ENCODE data around the gene RAB31.

GRCh38 chr18:9791991-9792390, 83.9 kb downstream of the RAB31 start:
- TF ChIP-seq CTCF (IDR thresholded peaks at IDR 0.05) (no peak), POLR2A (IDR thresholded peaks at IDR 0.05; ENCODE audit: low read depth) (no peak), POLR2AphosphoS5 (IDR thresholded peaks at IDR 0.05) (no peak)

All from esophagus muscularis mucosa (tissue), 3 donors.